Neural cell (in vitro differentiated cells): Measurements from ENCODE around the gene STX19. TPM values are rescaled to one million over a fixed set of nuclear protein-coding genes. Genes with fewer than 3 reads are reported as not detected.

Source experiments
- H2AFZ ChIP-seq: fragments of 200-600, 300-800 bp; sonication (generic), shearing (Covaris generic); 2 replicates; pipeline ENCODE4 v1.6.0; 2014; ENCODE audit warnings: low read depth, mild to moderate bottlenecking, antibody characterized with exemption, low read length, moderate library complexity
- H3F3A ChIP-seq: fragments of 200-600 bp; shearing (Covaris generic); 2 replicates; pipeline ENCODE4 v1.6.1; 2016; ENCODE audit warnings: mild to moderate bottlenecking, moderate library complexity, mixed read lengths, antibody characterized with exemption, low read length; ENCODE audit not compliant: insufficient read depth, poor library complexity, severe bottlenecking
- H3K27ac ChIP-seq: fragments of 200-600, 300-800 bp; sonication (generic), shearing (Covaris generic); 2 replicates; pipeline ENCODE4 v1.5.1; 2014; ENCODE audit warnings: mild to moderate bottlenecking, low read length, moderate library complexity
- H3K27me3 ChIP-seq: fragments of 300-800, 200-600 bp; sonication (generic), shearing (Covaris generic); 2 replicates; pipeline ENCODE4 v1.6.0; 2014; ENCODE audit warnings: mild to moderate bottlenecking, low read depth, low read length, moderate library complexity; ENCODE audit not compliant: insufficient read depth
- H3K36me3 ChIP-seq: fragments of 300-800, 200-600 bp; sonication (generic), shearing (Covaris generic); 2 replicates; pipeline ENCODE4 v1.5.1; 2014; ENCODE audit warnings: mild to moderate bottlenecking, antibody characterized with exemption, low read length, moderate library complexity; ENCODE audit not compliant: insufficient read depth
- H3K4me2 ChIP-seq: fragments of 300-800, 200-600 bp; sonication (generic), shearing (Covaris generic); 2 replicates; pipeline ENCODE4 v1.6.0; 2014; ENCODE audit warnings: mild to moderate bottlenecking, low read length
- H3K4me3 ChIP-seq: fragments of 300-800, 200-600 bp; sonication (generic), shearing (Covaris generic); 2 replicates; pipeline ENCODE4 v1.5.1; 2014; ENCODE audit warnings: mild to moderate bottlenecking, low read length, moderate library complexity
- H3K79me2 ChIP-seq: fragments of 200-600 bp; shearing (Covaris generic); replicated peaks from 2 replicates; pipeline ENCODE4 v1.6.0; 2014; ENCODE audit warnings: mild to moderate bottlenecking, low read length, moderate library complexity; ENCODE audit not compliant: insufficient read depth
- H3K9ac ChIP-seq: fragments of 300-800, 200-600 bp; sonication (generic), shearing (Covaris generic); 2 replicates; pipeline ENCODE4 v1.6.1; 2016; ENCODE audit warnings: mild to moderate bottlenecking, low read length, mixed read lengths
- H3K9me2 ChIP-seq: fragments of 200-600 bp; shearing (Covaris generic); 2 replicates; pipeline ENCODE4 v1.6.1; 2016; ENCODE audit warnings: mild to moderate bottlenecking, low read length, mixed read lengths; ENCODE audit not compliant: insufficient read depth
- H3K9me3 ChIP-seq: fragments of 200-600, 300-800 bp; sonication (generic), shearing (Covaris generic); 2 replicates; pipeline ENCODE4 v1.6.1; 2016; ENCODE audit warnings: mild to moderate bottlenecking, mixed run types, low read length, moderate library complexity, mixed read lengths
- H4K20me1 ChIP-seq: fragments of 200-600 bp; shearing (Covaris generic); 2 replicates; pipeline ENCODE4 v1.6.1; 2016; ENCODE audit warnings: mild to moderate bottlenecking, mixed run types; ENCODE audit not compliant: insufficient read depth
- CTCF ChIP-seq: fragments of 450-650 bp; IDR thresholded peaks from 2 replicates; pipeline ENCODE4 v1.5.1; 2014; ENCODE audit warnings: antibody characterized with exemption, mild to moderate bottlenecking, moderate library complexity; ENCODE audit not compliant: poor library complexity, severe bottlenecking
- EP300 ChIP-seq: fragments of 450-650 bp; conservative IDR thresholded peaks from 2 replicates; pipeline ENCODE4 v1.6.1; 2014; ENCODE audit warnings: antibody characterized with exemption, mild to moderate bottlenecking, moderate library complexity; ENCODE audit not compliant: poor library complexity, severe bottlenecking
- EZH2 ChIP-seq: fragments of 200-600, 300-800 bp; shearing (Covaris generic), sonication (generic); IDR thresholded peaks from 2 replicates; pipeline ENCODE4 v1.6.1; 2014; ENCODE audit warnings: antibody characterized with exemption, low read length, borderline replicate concordance, mild to moderate bottlenecking; ENCODE audit not compliant: insufficient read depth, poor library complexity, severe bottlenecking
- MXI1 ChIP-seq: fragments of 450-650 bp; conservative IDR thresholded peaks from 2 replicates; pipeline ENCODE4 v1.6.1; 2014; ENCODE audit warnings: antibody characterized with exemption, mild to moderate bottlenecking; ENCODE audit not compliant: poor library complexity, severe bottlenecking
- POLR2AphosphoS5 ChIP-seq: IDR thresholded peaks from 2 replicates; pipeline ENCODE4 v1.6.1; 2012
- RAD21 ChIP-seq: fragments of 450-650 bp; conservative IDR thresholded peaks from 2 replicates; pipeline ENCODE4 v1.6.1; 2014; ENCODE audit warnings: antibody characterized with exemption, mild to moderate bottlenecking, moderate library complexity
- REST ChIP-seq: IDR thresholded peaks from 2 replicates; pipeline ENCODE4 v1.6.1; 2012; ENCODE audit warnings: borderline replicate concordance
- SMC3 ChIP-seq: fragments of 450-650 bp; conservative IDR thresholded peaks from 2 replicates; pipeline ENCODE4 v1.6.1; 2014; ENCODE audit warnings: antibody characterized with exemption, mild to moderate bottlenecking, moderate library complexity; ENCODE audit not compliant: poor library complexity
- TAF1 ChIP-seq: IDR thresholded peaks from 2 replicates; pipeline ENCODE4 v1.6.1; 2012; ENCODE audit warnings: low read depth
- polyA plus RNA-seq: library from polyadenylated mRNA; depleted of rRNA; stranded (reverse); fragments of >200 nt; gene quantifications from 2 replicates; pipeline ENCODE4 v1.2.3, GENCODE V29; 2014

The STX19 gene
- polyA plus RNA-seq, 1 donor from 2014 or later = not detected

GRCh38 chr3:94004301-94004910 is 24.0 kb downstream of the STX19 start:
- H3K9ac ChIP-seq = no peak overlapping the region
- H3K9me2 ChIP-seq = no peaks in the 10 kb centered on the region
- H4K20me1 ChIP-seq = no peaks in the 10 kb centered on the region
- H3K79me2 ChIP-seq = no peaks in the 10 kb centered on the region
- no peak overlapping the region for H2AFZ ChIP-seq
- no peaks in the 10 kb centered on the region for H3F3A ChIP-seq
- H3K9me3 ChIP-seq = no peaks in the 10 kb centered on the region
- no peak overlapping the region for H3K4me3 ChIP-seq
- no peak overlapping the region for H3K27ac ChIP-seq
- H3K27me3 ChIP-seq = no peaks in the 10 kb centered on the region
- H3K36me3 ChIP-seq = no peaks in the 10 kb centered on the region
- H3K4me2 ChIP-seq = no peak overlapping the region
- TF ChIP-seq RAD21 (peak; percentile 70), TAF1 (no peak), POLR2AphosphoS5 (no peak), REST (no peak), MXI1 (no peak), SMC3 (peak; percentile 65), EP300 (no peak), EZH2 (no peak), CTCF (peak; percentile 79)

GRCh38 chr3:94001827-94002495 is 26.4 kb downstream of the STX19 start:
- Histone ChIP-seq H3F3A (no peaks in the 10 kb centered on the region), H3K4me3 (no peak overlapping the region), H3K27me3 (no peaks in the 10 kb centered on the region), H3K27ac (no peak overlapping the region), H3K9me2 (no peaks in the 10 kb centered on the region), H4K20me1 (no peaks in the 10 kb centered on the region), H3K4me2 (no peak overlapping the region), H3K79me2 (no peaks in the 10 kb centered on the region), H3K9ac (no peak overlapping the region), H3K9me3 (no peaks in the 10 kb centered on the region), H3K36me3 (no peaks in the 10 kb centered on the region), H2AFZ (no peak overlapping the region)
- TF ChIP-seq EZH2 (no peak), POLR2AphosphoS5 (no peak), TAF1 (no peak), CTCF (no peak), MXI1 (no peak)
